22Rv1 (cell line): ENCODE data around the gene MRPL9.

ENCODE experiments used
- CTCF ChIP-seq: fragments of 450-650 bp; IDR thresholded peaks from 2 replicates; pipeline ENCODE4 v1.5.1; 2017; ENCODE audit warnings: mild to moderate bottlenecking
- ZFX ChIP-seq: fragments of 450-650 bp; IDR thresholded peaks from 2 replicates; pipeline ENCODE4 v1.6.1; 2017; ENCODE audit warnings: antibody characterized with exemption, borderline replicate concordance

GRCh38 chr1:151737479-151737878 lies 25.8 kb downstream of the MRPL9 start:
- TF ChIP-seq CTCF (no peak), ZFX (no peak)
